GM19467 (cell line): ENCODE results near the gene SEMA6C.
"Not testable (repeated sequence)": the region's sequence is repeated elsewhere in the genome, so short reads cannot be mapped to it uniquely, and the experiment has no call there.

Experiments
- ATAC-seq: cut with Tn5 transposase; IDR thresholded peaks from one replicate; pipeline ENCODE4 v1.9.1; 2021; ENCODE audit warnings: mild to moderate bottlenecking, moderate library complexity; ENCODE audit not compliant: unreplicated experiment

SEMA6C gene

GRCh38 chr1:151130987-151131586 lies 15.3 kb downstream of the SEMA6C start:
- ATAC-seq = peak; percentile 85

- ATAC-seq = no peak
These were observed 17.6 kb downstream of the SEMA6C start for GRCh38 chr1:151128800-151129199.

GRCh38 chr1:151124763-151125403 lies 21.5 kb downstream of the SEMA6C start:
- no peak for ATAC-seq

DNA sequence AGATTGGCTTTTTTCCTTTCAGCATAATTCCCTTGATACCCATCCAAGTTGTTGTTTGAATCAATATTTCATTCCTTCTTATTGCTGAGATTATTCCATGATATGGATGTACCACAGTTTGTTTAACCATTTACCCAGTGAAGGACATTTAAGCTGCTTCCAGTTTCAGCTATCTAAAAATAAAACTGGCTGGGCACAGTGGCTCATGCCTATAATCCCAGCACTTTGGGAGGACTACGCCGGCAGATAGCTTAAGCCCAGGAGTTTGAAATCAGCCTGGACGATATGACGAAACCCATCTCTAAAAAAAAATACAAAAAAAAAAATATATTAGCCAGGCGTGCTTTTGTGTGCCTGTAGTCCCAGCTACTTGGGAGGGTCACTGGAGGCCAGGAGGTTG lies 32.6 kb downstream of the SEMA6C start:
- ATAC-seq = no peak

DNA sequence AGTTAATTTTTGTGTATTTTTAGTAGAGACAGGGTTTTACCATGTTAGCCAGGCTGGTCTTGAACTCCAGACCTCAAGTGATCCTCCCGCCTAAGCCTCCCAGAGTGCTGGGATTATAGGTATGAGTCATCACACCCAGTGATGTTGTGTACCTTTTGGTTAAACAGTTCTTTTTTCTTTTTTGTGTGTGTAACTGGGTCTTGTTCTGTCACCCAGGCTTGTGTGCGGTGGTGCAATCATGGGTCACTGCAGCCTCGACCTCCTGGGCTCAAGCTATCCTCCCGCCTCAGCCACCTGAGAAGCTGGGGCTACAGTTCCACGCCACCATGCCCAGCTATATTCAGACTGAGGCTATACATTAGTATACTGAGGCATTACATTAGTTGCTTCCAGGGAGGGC lies 38.1 kb downstream of the SEMA6C start:
- no peak for ATAC-seq

GRCh38 chr1:151106894-151107293 lies 39.5 kb downstream of the SEMA6C start:
- no peak for ATAC-seq

GRCh38 chr1:151104630-151105029 lies 41.8 kb downstream of the SEMA6C start:
- ATAC-seq = no peak

- ATAC-seq = no peak
These were observed 48.3 kb downstream of the SEMA6C start for GRCh38 chr1:151098126-151098525.

DNA sequence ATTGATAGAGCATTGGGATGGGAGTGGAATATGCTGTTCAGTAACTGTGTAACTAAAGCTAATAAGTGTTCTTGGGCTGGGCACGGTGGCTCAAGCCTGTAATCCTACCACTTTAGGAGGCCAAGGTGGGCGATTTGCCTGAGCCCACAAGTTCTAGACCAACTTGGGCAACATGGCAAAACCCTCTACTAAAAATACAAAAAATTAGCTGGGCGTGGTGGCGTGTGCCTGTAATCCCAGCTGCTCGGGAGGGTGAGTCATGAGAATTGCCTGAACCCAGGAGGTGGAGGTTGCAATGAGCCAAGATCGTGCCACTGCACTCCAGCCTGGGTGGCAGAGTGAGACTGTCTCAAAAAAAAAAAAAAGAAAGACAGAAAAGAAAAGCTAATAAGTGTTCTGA lies 49.0 kb downstream of the SEMA6C start:
- not testable (repeated sequence) for ATAC-seq

DNA sequence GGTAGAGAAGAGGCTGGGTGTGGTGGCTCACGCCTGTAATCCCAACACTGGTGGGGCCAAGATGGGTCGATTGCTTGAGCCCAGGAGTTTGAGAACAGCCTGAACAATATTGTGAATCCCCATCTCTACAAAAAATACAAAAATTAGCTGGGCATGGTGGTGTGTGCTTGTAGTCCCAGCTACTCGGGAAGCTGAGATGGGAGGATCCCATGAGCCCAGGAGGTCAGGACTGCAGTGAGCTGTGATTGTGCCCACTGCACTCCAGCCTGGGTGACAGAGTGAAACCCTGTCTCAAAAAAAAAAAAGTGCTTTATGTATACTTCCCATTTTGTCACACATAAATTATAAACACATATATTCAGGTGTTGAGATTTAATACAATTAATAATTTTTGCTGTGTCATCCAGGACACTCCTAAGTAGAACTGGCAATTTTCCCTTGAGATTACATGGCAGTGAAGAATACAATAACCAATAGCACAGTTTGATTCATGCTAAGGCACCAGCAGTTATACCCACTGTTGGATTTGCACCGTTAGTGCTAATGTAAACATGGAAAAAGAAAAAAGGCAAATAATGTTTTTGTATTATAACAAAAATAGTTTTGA lies 60.4 kb downstream of the SEMA6C start:
- ATAC-seq = no peak
